Activated CD8-positive, alpha-beta T cell treated with anti-CD3 and anti-CD28 coated beads for 36 hours (primary cell): ENCODE results near the gene DNAH8. TPM values are rescaled to one million over a fixed set of nuclear protein-coding genes. Genes with fewer than 3 reads are reported as not detected.

ENCODE experiments used
- ATAC-seq: fragments of 200-7000 bp; cut with Tn5 transposase; one replicate; pipeline ENCODE4 v1.10.0; 2021; ENCODE audit warnings: mild to moderate bottlenecking, moderate library complexity
- CTCF ChIA-PET: fragments of 350-600 bp; sonication (Branson Sonifier 250); formaldehyde crosslinking; loops from one replicate; lab custom pipeline; 2021; ENCODE audit warnings: antibody characterized with exemption; lab: Charles Lee
- POLR2A ChIA-PET: fragments of 350-600 bp; sonication (Branson Sonifier 250); formaldehyde crosslinking; loops from one replicate; lab custom pipeline; 2021; ENCODE audit warnings: antibody characterized with exemption; lab: Charles Lee
- DNase-seq: peaks from one replicate; pipeline ENCODE4 v3.0.0-alpha.2; 2020
- H3K27ac Mint-ChIP-seq: one replicate; pipeline ENCODE4 v1.8.0; 2021; ENCODE audit warnings: mild to moderate bottlenecking, mixed read lengths
- H3K27me3 Mint-ChIP-seq: one replicate; pipeline ENCODE4 v1.8.0; 2021; ENCODE audit warnings: mixed read lengths
- H3K36me3 Mint-ChIP-seq: one replicate; pipeline ENCODE4 v1.8.0; 2021; ENCODE audit warnings: low read depth, mixed read lengths
- H3K4me1 Mint-ChIP-seq: one replicate; pipeline ENCODE4 v1.8.0; 2021; ENCODE audit warnings: low read depth, mixed read lengths
- H3K4me3 Mint-ChIP-seq: one replicate; pipeline ENCODE4 v1.8.0; 2021; ENCODE audit warnings: mild to moderate bottlenecking, moderate library complexity, mixed read lengths
- H3K9me3 Mint-ChIP-seq: one replicate; pipeline ENCODE4 v1.8.0; 2021; ENCODE audit warnings: mixed read lengths
- intact Hi-C: fragments of 100-400 bp; cut with micrococcal nuclease; formaldehyde crosslinking; loops from one replicate; pipeline ENCODE4 v1.10.0; 2022
- total RNA-seq, 2 experiments: library from RNA; stranded (reverse); gene quantifications; one replicate each; pipeline ENCODE4 v1.2.3, GENCODE V29; 2021
- TF ChIP-seq, protein P1 (sequence below): fragments of 200-600 bp; IDR thresholded peaks from one replicate; pipeline ENCODE4 v1.8.0; 2022; ENCODE audit warnings: antibody characterized with exemption, mild to moderate bottlenecking

The DNAH8 gene
- total RNA-seq, 2 experiments from 2014 or later: not detected

- TF ChIP-seq, protein P1, sequence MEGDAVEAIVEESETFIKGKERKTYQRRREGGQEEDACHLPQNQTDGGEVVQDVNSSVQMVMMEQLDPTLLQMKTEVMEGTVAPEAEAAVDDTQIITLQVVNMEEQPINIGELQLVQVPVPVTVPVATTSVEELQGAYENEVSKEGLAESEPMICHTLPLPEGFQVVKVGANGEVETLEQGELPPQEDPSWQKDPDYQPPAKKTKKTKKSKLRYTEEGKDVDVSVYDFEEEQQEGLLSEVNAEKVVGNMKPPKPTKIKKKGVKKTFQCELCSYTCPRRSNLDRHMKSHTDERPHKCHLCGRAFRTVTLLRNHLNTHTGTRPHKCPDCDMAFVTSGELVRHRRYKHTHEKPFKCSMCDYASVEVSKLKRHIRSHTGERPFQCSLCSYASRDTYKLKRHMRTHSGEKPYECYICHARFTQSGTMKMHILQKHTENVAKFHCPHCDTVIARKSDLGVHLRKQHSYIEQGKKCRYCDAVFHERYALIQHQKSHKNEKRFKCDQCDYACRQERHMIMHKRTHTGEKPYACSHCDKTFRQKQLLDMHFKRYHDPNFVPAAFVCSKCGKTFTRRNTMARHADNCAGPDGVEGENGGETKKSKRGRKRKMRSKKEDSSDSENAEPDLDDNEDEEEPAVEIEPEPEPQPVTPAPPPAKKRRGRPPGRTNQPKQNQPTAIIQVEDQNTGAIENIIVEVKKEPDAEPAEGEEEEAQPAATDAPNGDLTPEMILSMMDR: no peak
- ChIA-PET CTCF (interaction anchor here (1.5 kb wide), 1 partner anchor 29 kb away, joined by 7 read pairs; no protein-coding TSS in a partner anchor), POLR2A (no interaction called here)
- Mint-ChIP-seq H3K27ac (no peak overlapping the region), H3K36me3 (no peaks in the 10 kb centered on the region), H3K4me1 (no peaks in the 10 kb centered on the region), H3K27me3 (peaks cover 41% of the 10 kb centered on the region), H3K4me3 (no peak overlapping the region), H3K9me3 (no peaks in the 10 kb centered on the region)
- intact Hi-C loops: no loop called here
- DNase-seq (no peak), ATAC-seq (no peak)
These were observed 88.0 kb downstream of the DNAH8 start for GRCh38 chr6:38803129-38803528.

DNA sequence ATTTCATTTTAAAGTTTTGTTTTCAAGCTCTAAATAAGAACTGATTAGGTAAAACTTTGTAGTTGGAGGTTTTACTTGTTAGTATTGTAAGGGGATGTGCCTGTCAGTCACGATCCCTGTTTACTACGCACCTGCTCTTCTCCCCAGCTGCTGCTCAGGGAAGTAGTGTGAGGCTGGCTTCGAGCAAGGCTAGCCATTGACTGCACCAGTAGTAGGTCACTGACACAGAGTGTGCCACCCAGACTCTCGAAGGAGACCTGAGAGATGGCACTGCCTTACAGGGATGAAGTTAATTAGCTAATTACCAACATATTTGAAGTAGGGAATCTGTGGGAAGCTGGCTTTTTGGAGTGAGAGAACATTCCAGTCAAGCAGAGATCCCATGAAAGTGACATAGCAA lies 89.2 kb downstream of the DNAH8 start:
- Mint-ChIP-seq H3K9me3 (no peaks in the 10 kb centered on the region), H3K27ac (no peak overlapping the region), H3K4me3 (no peak overlapping the region), H3K36me3 (no peaks in the 10 kb centered on the region), H3K27me3 (peaks cover 37% of the 10 kb centered on the region), H3K4me1 (no peaks in the 10 kb centered on the region)
- DNase-seq: no peak
- CTCF ChIA-PET: interaction anchor here (1.5 kb wide), 1 partner anchor 31 kb away, joined by 7 read pairs; no protein-coding TSS in a partner anchor
- intact Hi-C loops: no loop called here
- no peak for ATAC-seq
- TF ChIP-seq, protein P1: no peak
- POLR2A ChIA-PET: no interaction called here

DNA sequence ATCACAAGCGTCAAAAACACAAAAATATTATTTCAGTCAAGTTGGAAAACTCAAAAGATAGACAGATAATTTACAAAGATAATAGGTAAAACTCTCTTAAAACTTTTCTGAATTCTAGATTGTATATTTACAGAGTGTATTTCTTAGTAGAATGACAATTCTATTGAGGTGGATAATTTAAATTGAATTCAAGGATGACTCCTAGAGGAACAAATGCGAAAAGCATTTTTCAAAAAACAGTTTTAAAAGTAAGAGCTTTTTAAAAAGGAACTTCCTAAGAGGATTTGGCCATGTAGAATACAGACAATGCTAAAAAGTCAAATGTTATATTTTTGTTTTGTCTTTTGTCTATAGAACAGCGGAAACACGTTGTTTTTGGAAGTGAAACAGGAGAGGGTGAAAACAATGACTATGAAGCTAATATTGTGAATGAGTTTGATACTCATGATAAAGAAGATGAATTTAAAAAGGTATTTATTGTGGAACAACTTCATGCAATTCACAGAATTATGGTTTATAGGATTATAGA lies 90.1 kb downstream of the DNAH8 start:
- Mint-ChIP-seq H3K27ac (no peak overlapping the region), H3K36me3 (no peaks in the 10 kb centered on the region), H3K4me1 (no peaks in the 10 kb centered on the region), H3K4me3 (no peak overlapping the region), H3K9me3 (no peaks in the 10 kb centered on the region), H3K27me3 (peaks cover 33% of the 10 kb centered on the region)
- intact Hi-C loops: no loop called here
- CTCF ChIA-PET: no interaction called here
- TF ChIP-seq, protein P1: no peak
- POLR2A ChIA-PET: no interaction called here
- ATAC-seq (no peak), DNase-seq (no peak)

DNA sequence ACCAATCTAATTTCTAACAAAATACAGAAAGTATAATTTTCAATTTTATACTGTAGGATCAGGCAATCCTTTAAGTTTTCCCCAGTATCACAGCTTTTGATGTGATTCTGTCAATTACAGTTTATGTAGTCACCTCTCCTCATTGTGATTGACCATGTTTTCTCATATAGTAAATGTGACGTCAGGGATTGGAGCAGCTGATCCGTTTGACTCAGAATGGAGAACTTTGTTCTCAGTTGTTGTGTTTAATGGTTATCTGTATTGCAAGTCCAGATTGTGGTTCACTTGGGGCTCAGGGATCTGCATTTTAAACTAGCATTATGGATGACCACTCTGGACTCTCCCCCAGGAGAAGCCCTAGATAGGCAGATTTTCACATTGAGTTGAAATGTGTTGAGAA lies 90.6 kb downstream of the DNAH8 start:
- DNase-seq: no peak
- TF ChIP-seq, protein P1: no peak
- no peak overlapping the region for H3K27ac Mint-ChIP-seq
- H3K4me1 Mint-ChIP-seq: no peaks in the 10 kb centered on the region
- peaks cover 32% of the 10 kb centered on the region for H3K27me3 Mint-ChIP-seq
- intact Hi-C loops: no loop called here
- H3K4me3 Mint-ChIP-seq: no peak overlapping the region
- H3K36me3 Mint-ChIP-seq: no peaks in the 10 kb centered on the region
- ATAC-seq: no peak
- POLR2A ChIA-PET: no interaction called here
- CTCF ChIA-PET: no interaction called here
- H3K9me3 Mint-ChIP-seq: no peaks in the 10 kb centered on the region

- Mint-ChIP-seq H3K9me3 (no peaks in the 10 kb centered on the region), H3K4me1 (no peaks in the 10 kb centered on the region), H3K27me3 (peaks cover 37% of the 10 kb centered on the region), H3K27ac (no peak overlapping the region), H3K36me3 (no peaks in the 10 kb centered on the region), H3K4me3 (no peak overlapping the region)
- ChIA-PET CTCF (no interaction called here), POLR2A (no interaction called here)
- TF ChIP-seq, protein P1: no peak
- intact Hi-C loops: no loop called here
- no peak for ATAC-seq
- no peak for DNase-seq
These were observed 91.2 kb downstream of the DNAH8 start for GRCh38 chr6:38806271-38806670.
